Natural killer cell (primary cell): ENCODE data around the gene PPP2R2D. TPM values are rescaled to one million over a fixed set of nuclear protein-coding genes. Genes with fewer than 3 reads are reported as not detected.

ENCODE experiments used
- ATAC-seq, 3 donors: fragments of 150-1000 bp in 2 of 3; fragments of 200-7000 bp in 1 of 3; cut with Tn5 transposase; 1 replicate in 1 of 3; 2 replicates in 2 of 3; pipeline ENCODE4 v1.10.0; 2021; ENCODE audit warnings: mild to moderate bottlenecking in 2 of 3, moderate library complexity in 2 of 3
- DNase-seq, 2 donors: peaks; one replicate each; pipeline versions ENCODE4 v3.0.0 to v3.0.0-alpha.2; 2013 to 2021; ENCODE audit warnings: mixed read lengths in 1 of 2
- H3K27ac ChIP-seq: one replicate; pipeline ENCODE4 v1.5.1; 2013; ENCODE audit warnings: mild to moderate bottlenecking, low read length
- H3K27me3 ChIP-seq: one replicate; pipeline ENCODE4 v1.6.1; 2013; ENCODE audit warnings: low read length; ENCODE audit not compliant: control insufficient read depth, insufficient read depth
- H3K36me3 ChIP-seq: one replicate; pipeline ENCODE4 v1.6.1; 2013; ENCODE audit warnings: low read length; ENCODE audit not compliant: control insufficient read depth, insufficient read depth
- H3K4me1 ChIP-seq: one replicate; pipeline ENCODE4 v1.6.1; 2013; ENCODE audit warnings: low read length; ENCODE audit not compliant: control insufficient read depth, insufficient read depth
- H3K4me3 ChIP-seq: one replicate; pipeline ENCODE4 v1.5.1; 2013; ENCODE audit warnings: low read length
- H3K9me3 ChIP-seq: one replicate; pipeline ENCODE4 v1.6.1; 2013; ENCODE audit warnings: low read length; ENCODE audit not compliant: control insufficient read depth, insufficient read depth
- H3K27ac Mint-ChIP-seq, 2 donors: one replicate each; pipeline ENCODE4 v1.8.0; 2022; ENCODE audit warnings: mild to moderate bottlenecking in 2 of 2, mixed read lengths in 2 of 2, moderate library complexity in 1 of 2
- H3K27me3 Mint-ChIP-seq, 2 donors: one replicate each; pipeline ENCODE4 v1.8.0; 2022; ENCODE audit warnings: low read depth in 2 of 2, mixed read lengths in 2 of 2
- H3K36me3 Mint-ChIP-seq: one replicate; pipeline ENCODE4 v1.8.0; 2022; ENCODE audit warnings: mixed read lengths
- H3K4me1 Mint-ChIP-seq, 2 donors: one replicate each; pipeline ENCODE4 v1.8.0; 2022; ENCODE audit warnings: mixed read lengths in 2 of 2
- H3K4me3 Mint-ChIP-seq: one replicate; pipeline ENCODE4 v1.8.0; 2022; ENCODE audit warnings: mild to moderate bottlenecking, moderate library complexity, mixed read lengths
- H3K9me3 Mint-ChIP-seq, 2 donors: one replicate each; pipeline ENCODE4 v1.8.0; 2022; ENCODE audit warnings: mixed read lengths in 2 of 2
- CTCF ChIP-seq: fragments of 200-600 bp; IDR thresholded peaks from one replicate; pipeline ENCODE4 v1.8.0; 2022; ENCODE audit warnings: antibody characterized with exemption
- WGBS: methylation state at CpG from one replicate; pipeline ENCODE4 v1.1.7; 2013; ENCODE audit warnings: missing lambda C conversion rate; ENCODE audit not compliant: insufficient coverage; 5-methylcytosine and 5-hydroxymethylcytosine counted together
- intact Hi-C: fragments of 100-400 bp; cut with micrococcal nuclease; formaldehyde crosslinking; loops from one replicate; pipeline ENCODE4 v1.14.2; 2022
- total RNA-seq, 4 donors: library from RNA; stranded (reverse); fragments of 120-200 nt in 1 of 4; gene quantifications; one replicate each; pipeline versions ENCODE4 v1.2.3 to v1.2.4, GENCODE V29; 2013 to 2022

The PPP2R2D gene
- total RNA-seq, 3 donors from 2014 or later (not counting 1 experiment from before 2014, with no cell fraction given): 28.6 to 39.8 (median 35.8) TPM

GRCh38 chr10:131860311-131860710 is 40.5 kb upstream of the PPP2R2D start:
- H3K27me3 Mint-ChIP-seq: peaks cover 11 to 31% of the 10 kb centered on the region in 2 donors
- no peaks in the 10 kb centered on the region for H3K36me3 ChIP-seq
- H3K9me3 ChIP-seq: no peaks in the 10 kb centered on the region
- no peak overlapping the region for H3K4me3 Mint-ChIP-seq
- ATAC-seq (no peak), DNase-seq (no peak)
- no peaks in the 10 kb centered on the region for H3K36me3 Mint-ChIP-seq
- H3K27ac Mint-ChIP-seq: no peak overlapping the region
- no peak overlapping the region for H3K27ac ChIP-seq
- no peaks in the 10 kb centered on the region for H3K27me3 ChIP-seq
- WGBS: 98% methylated on average over 6 of the region's 7 CpGs
- no peaks in the 10 kb centered on the region for H3K9me3 Mint-ChIP-seq
- intact Hi-C loops: no loop called here
- no peak overlapping the region for H3K4me3 ChIP-seq
- TF ChIP-seq CTCF: no peak
- H3K4me1 ChIP-seq: no peaks in the 10 kb centered on the region
- no peaks in the 10 kb centered on the region for H3K4me1 Mint-ChIP-seq

- peaks cover 11 to 31% of the 10 kb centered on the region in 2 donors for H3K27me3 Mint-ChIP-seq
- Histone ChIP-seq H3K4me3 (no peak overlapping the region), H3K4me1 (no peaks in the 10 kb centered on the region), H3K9me3 (no peaks in the 10 kb centered on the region), H3K36me3 (no peaks in the 10 kb centered on the region), H3K27ac (no peak overlapping the region), H3K27me3 (no peaks in the 10 kb centered on the region)
- no peaks in the 10 kb centered on the region for H3K36me3 Mint-ChIP-seq
- H3K4me3 Mint-ChIP-seq: no peak overlapping the region
- intact Hi-C loops: no loop called here
- no peak overlapping the region for H3K27ac Mint-ChIP-seq
- ATAC-seq (no peak), DNase-seq (no peak)
- TF ChIP-seq CTCF: no peak
- H3K9me3 Mint-ChIP-seq: no peaks in the 10 kb centered on the region
- no peaks in the 10 kb centered on the region for H3K4me1 Mint-ChIP-seq
- 59% methylated on average over 10 of the region's 11 CpGs for WGBS
Measured at GRCh38 chr10:131860806-131861440, 39.9 kb upstream of the PPP2R2D start.

- Mint-ChIP-seq H3K36me3 (no peaks in the 10 kb centered on the region), H3K27me3 (peaks cover 13 to 31% of the 10 kb centered on the region in 2 donors), H3K4me1 (no peaks in the 10 kb centered on the region), H3K27ac (no peak overlapping the region), H3K4me3 (no peak overlapping the region), H3K9me3 (no peaks in the 10 kb centered on the region)
- no peaks in the 10 kb centered on the region for H3K9me3 ChIP-seq
- 69% methylated on average over 4 of the region's 4 CpGs for WGBS
- H3K27me3 ChIP-seq: no peaks in the 10 kb centered on the region
- ATAC-seq (no peak), DNase-seq (no peak)
- TF ChIP-seq CTCF: no peak
- H3K4me1 ChIP-seq: no peaks in the 10 kb centered on the region
- H3K36me3 ChIP-seq: no peaks in the 10 kb centered on the region
- intact Hi-C loops: no loop called here
- no peak overlapping the region for H3K27ac ChIP-seq
- no peak overlapping the region for H3K4me3 ChIP-seq
Measured at GRCh38 chr10:131862548-131862947, 38.3 kb upstream of the PPP2R2D start.
